Measurements from ENCODE around the gene PTMS.

DNA sequence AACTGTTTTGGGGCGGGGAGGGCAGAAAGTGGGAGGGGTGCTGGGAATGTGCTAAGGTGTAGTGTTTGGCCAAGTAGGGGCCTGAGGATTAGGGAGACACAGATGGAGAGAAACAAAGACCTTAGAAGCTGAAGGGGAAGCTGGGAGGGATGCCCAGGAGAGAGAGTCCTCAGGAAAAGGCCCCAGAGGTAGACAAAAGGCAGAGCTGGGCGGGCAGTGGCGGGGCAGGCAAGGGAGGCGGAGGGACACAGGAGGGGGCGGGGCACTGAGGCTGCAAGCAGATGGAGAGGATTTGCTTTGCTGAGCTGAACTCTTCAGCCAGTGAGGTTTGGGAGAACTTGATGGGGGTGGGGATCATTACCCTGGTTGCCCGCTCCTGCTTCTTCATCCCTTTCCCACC, 2.8 kb downstream of the PTMS start:
- TF ChIP-seq, protein P1, sequence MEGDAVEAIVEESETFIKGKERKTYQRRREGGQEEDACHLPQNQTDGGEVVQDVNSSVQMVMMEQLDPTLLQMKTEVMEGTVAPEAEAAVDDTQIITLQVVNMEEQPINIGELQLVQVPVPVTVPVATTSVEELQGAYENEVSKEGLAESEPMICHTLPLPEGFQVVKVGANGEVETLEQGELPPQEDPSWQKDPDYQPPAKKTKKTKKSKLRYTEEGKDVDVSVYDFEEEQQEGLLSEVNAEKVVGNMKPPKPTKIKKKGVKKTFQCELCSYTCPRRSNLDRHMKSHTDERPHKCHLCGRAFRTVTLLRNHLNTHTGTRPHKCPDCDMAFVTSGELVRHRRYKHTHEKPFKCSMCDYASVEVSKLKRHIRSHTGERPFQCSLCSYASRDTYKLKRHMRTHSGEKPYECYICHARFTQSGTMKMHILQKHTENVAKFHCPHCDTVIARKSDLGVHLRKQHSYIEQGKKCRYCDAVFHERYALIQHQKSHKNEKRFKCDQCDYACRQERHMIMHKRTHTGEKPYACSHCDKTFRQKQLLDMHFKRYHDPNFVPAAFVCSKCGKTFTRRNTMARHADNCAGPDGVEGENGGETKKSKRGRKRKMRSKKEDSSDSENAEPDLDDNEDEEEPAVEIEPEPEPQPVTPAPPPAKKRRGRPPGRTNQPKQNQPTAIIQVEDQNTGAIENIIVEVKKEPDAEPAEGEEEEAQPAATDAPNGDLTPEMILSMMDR (IDR thresholded peaks at IDR 0.05; ENCODE audit: low read depth, low read length) = no peak
- no peak for TF ChIP-seq EZH2phosphoT487 (IDR thresholded peaks at IDR 0.05; ENCODE audit: low read depth)
